Neural cell (in vitro differentiated cells): ENCODE results near the gene TRA2A. TPM values are rescaled to one million over a fixed set of nuclear protein-coding genes. Genes with fewer than 3 reads are reported as not detected.

Experiments
- H2AFZ ChIP-seq: fragments of 200-600, 300-800 bp; sonication (generic), shearing (Covaris generic); 2 replicates; pipeline ENCODE4 v1.6.0; 2014; ENCODE audit warnings: low read depth, mild to moderate bottlenecking, antibody characterized with exemption, low read length, moderate library complexity
- H3F3A ChIP-seq: fragments of 200-600 bp; shearing (Covaris generic); 2 replicates; pipeline ENCODE4 v1.6.1; 2016; ENCODE audit warnings: mild to moderate bottlenecking, moderate library complexity, mixed read lengths, antibody characterized with exemption, low read length; ENCODE audit not compliant: insufficient read depth, poor library complexity, severe bottlenecking
- H3K27ac ChIP-seq: fragments of 200-600, 300-800 bp; sonication (generic), shearing (Covaris generic); 2 replicates; pipeline ENCODE4 v1.5.1; 2014; ENCODE audit warnings: mild to moderate bottlenecking, low read length, moderate library complexity
- H3K27me3 ChIP-seq: fragments of 300-800, 200-600 bp; sonication (generic), shearing (Covaris generic); 2 replicates; pipeline ENCODE4 v1.6.0; 2014; ENCODE audit warnings: mild to moderate bottlenecking, low read depth, low read length, moderate library complexity; ENCODE audit not compliant: insufficient read depth
- H3K36me3 ChIP-seq: fragments of 300-800, 200-600 bp; sonication (generic), shearing (Covaris generic); 2 replicates; pipeline ENCODE4 v1.5.1; 2014; ENCODE audit warnings: mild to moderate bottlenecking, antibody characterized with exemption, low read length, moderate library complexity; ENCODE audit not compliant: insufficient read depth
- H3K4me2 ChIP-seq: fragments of 300-800, 200-600 bp; sonication (generic), shearing (Covaris generic); 2 replicates; pipeline ENCODE4 v1.6.0; 2014; ENCODE audit warnings: mild to moderate bottlenecking, low read length
- H3K4me3 ChIP-seq: fragments of 300-800, 200-600 bp; sonication (generic), shearing (Covaris generic); 2 replicates; pipeline ENCODE4 v1.5.1; 2014; ENCODE audit warnings: mild to moderate bottlenecking, low read length, moderate library complexity
- H3K79me2 ChIP-seq: fragments of 200-600 bp; shearing (Covaris generic); replicated peaks from 2 replicates; pipeline ENCODE4 v1.6.0; 2014; ENCODE audit warnings: mild to moderate bottlenecking, low read length, moderate library complexity; ENCODE audit not compliant: insufficient read depth
- H3K9ac ChIP-seq: fragments of 300-800, 200-600 bp; sonication (generic), shearing (Covaris generic); 2 replicates; pipeline ENCODE4 v1.6.1; 2016; ENCODE audit warnings: mild to moderate bottlenecking, low read length, mixed read lengths
- H3K9me2 ChIP-seq: fragments of 200-600 bp; shearing (Covaris generic); 2 replicates; pipeline ENCODE4 v1.6.1; 2016; ENCODE audit warnings: mild to moderate bottlenecking, low read length, mixed read lengths; ENCODE audit not compliant: insufficient read depth
- H3K9me3 ChIP-seq: fragments of 200-600, 300-800 bp; sonication (generic), shearing (Covaris generic); 2 replicates; pipeline ENCODE4 v1.6.1; 2016; ENCODE audit warnings: mild to moderate bottlenecking, mixed run types, low read length, moderate library complexity, mixed read lengths
- H4K20me1 ChIP-seq: fragments of 200-600 bp; shearing (Covaris generic); 2 replicates; pipeline ENCODE4 v1.6.1; 2016; ENCODE audit warnings: mild to moderate bottlenecking, mixed run types; ENCODE audit not compliant: insufficient read depth
- EP300 ChIP-seq: fragments of 450-650 bp; conservative IDR thresholded peaks from 2 replicates; pipeline ENCODE4 v1.6.1; 2014; ENCODE audit warnings: antibody characterized with exemption, mild to moderate bottlenecking, moderate library complexity; ENCODE audit not compliant: poor library complexity, severe bottlenecking
- EZH2 ChIP-seq: fragments of 200-600, 300-800 bp; shearing (Covaris generic), sonication (generic); IDR thresholded peaks from 2 replicates; pipeline ENCODE4 v1.6.1; 2014; ENCODE audit warnings: antibody characterized with exemption, low read length, borderline replicate concordance, mild to moderate bottlenecking; ENCODE audit not compliant: insufficient read depth, poor library complexity, severe bottlenecking
- MXI1 ChIP-seq: fragments of 450-650 bp; conservative IDR thresholded peaks from 2 replicates; pipeline ENCODE4 v1.6.1; 2014; ENCODE audit warnings: antibody characterized with exemption, mild to moderate bottlenecking; ENCODE audit not compliant: poor library complexity, severe bottlenecking
- POLR2AphosphoS5 ChIP-seq: IDR thresholded peaks from 2 replicates; pipeline ENCODE4 v1.6.1; 2012
- RAD21 ChIP-seq: fragments of 450-650 bp; conservative IDR thresholded peaks from 2 replicates; pipeline ENCODE4 v1.6.1; 2014; ENCODE audit warnings: antibody characterized with exemption, mild to moderate bottlenecking, moderate library complexity
- SMC3 ChIP-seq: fragments of 450-650 bp; conservative IDR thresholded peaks from 2 replicates; pipeline ENCODE4 v1.6.1; 2014; ENCODE audit warnings: antibody characterized with exemption, mild to moderate bottlenecking, moderate library complexity; ENCODE audit not compliant: poor library complexity
- TAF1 ChIP-seq: IDR thresholded peaks from 2 replicates; pipeline ENCODE4 v1.6.1; 2012; ENCODE audit warnings: low read depth
- polyA plus RNA-seq: library from polyadenylated mRNA; depleted of rRNA; stranded (reverse); fragments of >200 nt; gene quantifications from 2 replicates; pipeline ENCODE4 v1.2.3, GENCODE V29; 2014
- TF ChIP-seq, protein P1 (sequence below): fragments of 450-650 bp; IDR thresholded peaks from 2 replicates; pipeline ENCODE4 v1.5.1; 2014; ENCODE audit warnings: antibody characterized with exemption, mild to moderate bottlenecking, moderate library complexity; ENCODE audit not compliant: poor library complexity, severe bottlenecking
- TF ChIP-seq, protein P2 (sequence below): IDR thresholded peaks from 2 replicates; pipeline ENCODE4 v1.6.1; 2012; ENCODE audit warnings: borderline replicate concordance

Gene TRA2A
- polyA plus RNA-seq, 1 donor from 2014 or later = 188 TPM

DNA sequence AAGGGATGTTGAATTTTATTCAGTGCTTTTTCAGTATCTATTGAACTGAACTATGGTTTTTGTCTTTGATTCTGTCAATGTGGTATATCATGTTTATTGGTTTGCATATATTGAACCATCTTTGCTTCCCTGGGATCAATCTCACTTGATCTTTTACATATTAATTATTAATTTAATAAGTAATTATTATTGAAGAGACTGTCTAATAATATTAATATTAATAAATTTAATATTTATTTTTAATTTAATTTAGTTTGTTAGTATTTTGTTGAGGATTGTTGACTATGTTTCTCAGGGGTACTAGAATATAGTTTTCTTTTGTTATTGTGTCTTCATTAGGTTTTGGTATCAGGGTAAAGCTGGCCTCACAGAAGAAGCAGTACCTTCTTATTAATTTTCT is 26.5 kb upstream of the TRA2A start:
- Histone ChIP-seq H3K79me2 (no peaks in the 10 kb centered on the region), H2AFZ (no peak overlapping the region), H3K9ac (no peak overlapping the region), H3K9me2 (no peaks in the 10 kb centered on the region), H3K4me2 (no peak overlapping the region), H3K27me3 (no peaks in the 10 kb centered on the region), H3K9me3 (no peaks in the 10 kb centered on the region), H3K27ac (no peak overlapping the region), H4K20me1 (no peaks in the 10 kb centered on the region), H3K4me3 (no peak overlapping the region), H3K36me3 (no peaks in the 10 kb centered on the region), H3F3A (no peaks in the 10 kb centered on the region)
- TF ChIP-seq RAD21 (no peak), POLR2AphosphoS5 (no peak), TAF1 (no peak), SMC3 (no peak), EP300 (no peak), MXI1 (no peak), EZH2 (no peak)
- TF ChIP-seq, protein P1, sequence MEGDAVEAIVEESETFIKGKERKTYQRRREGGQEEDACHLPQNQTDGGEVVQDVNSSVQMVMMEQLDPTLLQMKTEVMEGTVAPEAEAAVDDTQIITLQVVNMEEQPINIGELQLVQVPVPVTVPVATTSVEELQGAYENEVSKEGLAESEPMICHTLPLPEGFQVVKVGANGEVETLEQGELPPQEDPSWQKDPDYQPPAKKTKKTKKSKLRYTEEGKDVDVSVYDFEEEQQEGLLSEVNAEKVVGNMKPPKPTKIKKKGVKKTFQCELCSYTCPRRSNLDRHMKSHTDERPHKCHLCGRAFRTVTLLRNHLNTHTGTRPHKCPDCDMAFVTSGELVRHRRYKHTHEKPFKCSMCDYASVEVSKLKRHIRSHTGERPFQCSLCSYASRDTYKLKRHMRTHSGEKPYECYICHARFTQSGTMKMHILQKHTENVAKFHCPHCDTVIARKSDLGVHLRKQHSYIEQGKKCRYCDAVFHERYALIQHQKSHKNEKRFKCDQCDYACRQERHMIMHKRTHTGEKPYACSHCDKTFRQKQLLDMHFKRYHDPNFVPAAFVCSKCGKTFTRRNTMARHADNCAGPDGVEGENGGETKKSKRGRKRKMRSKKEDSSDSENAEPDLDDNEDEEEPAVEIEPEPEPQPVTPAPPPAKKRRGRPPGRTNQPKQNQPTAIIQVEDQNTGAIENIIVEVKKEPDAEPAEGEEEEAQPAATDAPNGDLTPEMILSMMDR = no peak
- TF ChIP-seq, protein P2, sequence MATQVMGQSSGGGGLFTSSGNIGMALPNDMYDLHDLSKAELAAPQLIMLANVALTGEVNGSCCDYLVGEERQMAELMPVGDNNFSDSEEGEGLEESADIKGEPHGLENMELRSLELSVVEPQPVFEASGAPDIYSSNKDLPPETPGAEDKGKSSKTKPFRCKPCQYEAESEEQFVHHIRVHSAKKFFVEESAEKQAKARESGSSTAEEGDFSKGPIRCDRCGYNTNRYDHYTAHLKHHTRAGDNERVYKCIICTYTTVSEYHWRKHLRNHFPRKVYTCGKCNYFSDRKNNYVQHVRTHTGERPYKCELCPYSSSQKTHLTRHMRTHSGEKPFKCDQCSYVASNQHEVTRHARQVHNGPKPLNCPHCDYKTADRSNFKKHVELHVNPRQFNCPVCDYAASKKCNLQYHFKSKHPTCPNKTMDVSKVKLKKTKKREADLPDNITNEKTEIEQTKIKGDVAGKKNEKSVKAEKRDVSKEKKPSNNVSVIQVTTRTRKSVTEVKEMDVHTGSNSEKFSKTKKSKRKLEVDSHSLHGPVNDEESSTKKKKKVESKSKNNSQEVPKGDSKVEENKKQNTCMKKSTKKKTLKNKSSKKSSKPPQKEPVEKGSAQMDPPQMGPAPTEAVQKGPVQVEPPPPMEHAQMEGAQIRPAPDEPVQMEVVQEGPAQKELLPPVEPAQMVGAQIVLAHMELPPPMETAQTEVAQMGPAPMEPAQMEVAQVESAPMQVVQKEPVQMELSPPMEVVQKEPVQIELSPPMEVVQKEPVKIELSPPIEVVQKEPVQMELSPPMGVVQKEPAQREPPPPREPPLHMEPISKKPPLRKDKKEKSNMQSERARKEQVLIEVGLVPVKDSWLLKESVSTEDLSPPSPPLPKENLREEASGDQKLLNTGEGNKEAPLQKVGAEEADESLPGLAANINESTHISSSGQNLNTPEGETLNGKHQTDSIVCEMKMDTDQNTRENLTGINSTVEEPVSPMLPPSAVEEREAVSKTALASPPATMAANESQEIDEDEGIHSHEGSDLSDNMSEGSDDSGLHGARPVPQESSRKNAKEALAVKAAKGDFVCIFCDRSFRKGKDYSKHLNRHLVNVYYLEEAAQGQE = no peak

GRCh38 chr7:23547662-23548061 is 15.9 kb upstream of the TRA2A start:
- TF ChIP-seq EZH2 (no peak), RAD21 (no peak), EP300 (no peak), MXI1 (no peak), TAF1 (no peak), SMC3 (no peak), POLR2AphosphoS5 (no peak)
- TF ChIP-seq, protein P1 = no peak
- TF ChIP-seq, protein P2 = no peak
- Histone ChIP-seq H3K4me3 (no peak overlapping the region), H4K20me1 (no peaks in the 10 kb centered on the region)

More at GRCh38 chr7:23547662-23548061, 15.9 kb upstream of the TRA2A start:
- Histone ChIP-seq H3K79me2 (no peaks in the 10 kb centered on the region), H3K9me2 (no peaks in the 10 kb centered on the region), H3K27ac (no peak overlapping the region), H3K9ac (no peak overlapping the region), H3F3A (no peaks in the 10 kb centered on the region), H3K36me3 (no peaks in the 10 kb centered on the region), H3K9me3 (no peaks in the 10 kb centered on the region), H3K4me2 (no peak overlapping the region), H2AFZ (no peak overlapping the region), H3K27me3 (no peaks in the 10 kb centered on the region)
